PC-9 (cell line): Measurements from ENCODE around the gene WNT7A.

Source experiments
- EZH2 ChIP-seq: fragments of 200-600 bp; sonication (generic); IDR thresholded peaks from 2 replicates; pipeline ENCODE4 v1.8.0; 2017; ENCODE audit warnings: antibody characterized with exemption, low read depth
- TF ChIP-seq, protein P1 (sequence below): fragments of 200-600 bp; sonication (generic); conservative IDR thresholded peaks from 2 replicates; pipeline ENCODE4 v1.6.1; 2017; ENCODE audit warnings: mixed run types, antibody characterized with exemption, mild to moderate bottlenecking, moderate library complexity

DNA sequence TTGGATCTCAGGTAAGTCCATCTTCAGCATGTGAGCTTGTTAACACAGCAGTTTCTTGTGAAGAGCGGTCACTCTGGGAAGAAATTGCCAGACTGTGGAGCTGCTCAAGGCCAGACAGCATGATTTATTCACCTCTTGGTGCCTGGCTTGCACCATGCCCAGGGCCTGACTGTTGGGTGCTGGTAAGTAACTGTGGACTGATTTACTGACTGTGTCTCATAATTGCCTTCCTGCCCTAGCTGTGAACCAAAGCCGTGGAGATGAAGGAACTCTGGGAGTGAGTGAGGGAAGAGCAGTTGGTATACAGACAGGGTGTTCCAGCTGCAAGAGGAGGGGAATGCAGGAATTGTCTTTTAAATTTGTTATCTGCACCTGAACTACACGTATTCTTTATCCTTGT, 18.5 kb upstream of the WNT7A start:
- TF ChIP-seq, protein P1, sequence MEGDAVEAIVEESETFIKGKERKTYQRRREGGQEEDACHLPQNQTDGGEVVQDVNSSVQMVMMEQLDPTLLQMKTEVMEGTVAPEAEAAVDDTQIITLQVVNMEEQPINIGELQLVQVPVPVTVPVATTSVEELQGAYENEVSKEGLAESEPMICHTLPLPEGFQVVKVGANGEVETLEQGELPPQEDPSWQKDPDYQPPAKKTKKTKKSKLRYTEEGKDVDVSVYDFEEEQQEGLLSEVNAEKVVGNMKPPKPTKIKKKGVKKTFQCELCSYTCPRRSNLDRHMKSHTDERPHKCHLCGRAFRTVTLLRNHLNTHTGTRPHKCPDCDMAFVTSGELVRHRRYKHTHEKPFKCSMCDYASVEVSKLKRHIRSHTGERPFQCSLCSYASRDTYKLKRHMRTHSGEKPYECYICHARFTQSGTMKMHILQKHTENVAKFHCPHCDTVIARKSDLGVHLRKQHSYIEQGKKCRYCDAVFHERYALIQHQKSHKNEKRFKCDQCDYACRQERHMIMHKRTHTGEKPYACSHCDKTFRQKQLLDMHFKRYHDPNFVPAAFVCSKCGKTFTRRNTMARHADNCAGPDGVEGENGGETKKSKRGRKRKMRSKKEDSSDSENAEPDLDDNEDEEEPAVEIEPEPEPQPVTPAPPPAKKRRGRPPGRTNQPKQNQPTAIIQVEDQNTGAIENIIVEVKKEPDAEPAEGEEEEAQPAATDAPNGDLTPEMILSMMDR = no peak
- no peak for TF ChIP-seq EZH2
